ENCODE measurements around the gene HCK. TPM values are rescaled to one million over a fixed set of nuclear protein-coding genes. Genes with fewer than 3 reads are reported as not detected.

Gene HCK
- total and polyA plus RNA-seq, 9 of the 15 experiments (the other 6 are each of a cell fraction or from before 2014, with no cell fraction given) = 0.09 to 0.51 (median 0.27) TPM; not detected in 6

DNA sequence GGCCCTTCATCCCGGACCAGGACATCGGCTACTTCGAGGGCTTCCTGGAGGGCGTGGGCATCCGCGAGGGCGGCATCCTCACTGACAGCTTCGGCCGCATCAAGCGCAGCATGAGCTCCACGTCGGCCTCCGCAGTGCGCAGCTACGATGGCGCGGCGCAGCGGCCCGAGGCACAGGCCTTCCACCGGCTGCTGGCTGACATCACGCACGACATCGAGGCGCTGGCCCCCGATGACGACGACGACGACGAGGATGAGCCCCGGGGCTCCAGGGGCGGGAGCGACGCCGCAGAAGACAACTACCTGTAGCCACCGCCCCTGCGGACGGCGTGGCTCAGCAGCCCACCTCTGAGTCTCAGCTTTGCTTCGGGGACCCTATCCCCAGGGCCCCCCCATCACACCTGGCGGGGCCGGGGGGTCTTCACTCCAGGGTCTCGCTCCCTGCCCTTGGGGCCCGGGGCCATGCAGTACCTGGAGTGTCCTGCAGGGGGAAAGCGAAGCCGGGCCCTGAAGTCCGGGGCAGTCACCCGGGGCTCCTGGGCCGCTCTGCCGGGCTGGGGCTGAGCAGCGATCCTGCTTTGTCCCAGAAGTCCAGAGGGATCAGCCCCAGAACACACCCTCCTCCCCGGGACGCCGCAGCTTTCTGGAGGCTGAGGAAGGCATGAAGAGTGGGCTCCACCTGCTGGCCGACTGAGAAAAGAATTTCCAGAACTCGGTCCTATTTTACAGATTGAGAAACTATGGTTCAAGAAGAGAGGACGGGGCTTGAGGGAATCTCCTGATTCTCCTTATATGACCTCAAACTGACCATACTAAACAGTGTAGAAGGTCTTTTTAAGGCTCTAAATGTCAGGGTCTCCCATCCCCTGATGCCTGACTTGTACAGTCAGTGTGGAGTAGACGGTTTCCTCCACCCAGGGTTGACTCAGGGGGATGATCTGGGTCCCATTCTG, 20.8 kb upstream of the HCK start (continued):
- TF ChIP-seq ZNF143 (CRISPR knock-in tag; IDR thresholded peaks at IDR 0.05) (0 out of 2 replicates have a peak, but pooled peaks have one; percentile 38), KDM4B (IDR thresholded peaks at IDR 0.05; ENCODE audit: borderline replicate concordance in 2 of 2, low read depth in 1 of 2) (no peak), ZFP30 (CRISPR knock-in tag; IDR thresholded peaks at IDR 0.05; ENCODE audit: borderline replicate concordance) (no peak), TRIM24 (IDR thresholded peaks at IDR 0.05) (no peak), THRAP3 (IDR thresholded peaks at IDR 0.05; ENCODE audit: borderline replicate concordance) (no peak), RBFOX2 (IDR thresholded peaks at IDR 0.05; ENCODE audit: low read depth, low read length) (0 out of 2 replicates have a peak, but pooled peaks have one; percentile 17), ATF7 (IDR thresholded peaks at IDR 0.05) (peak; percentile 40; the same call in 1 of the 2 replicates), POLR2B (IDR thresholded peaks at IDR 0.05; ENCODE audit: low read depth, partially characterized antibody) (no peak), PHF8 (IDR thresholded peaks at IDR 0.05; ENCODE audit: borderline replicate concordance, low read length) (no peak), ZBTB11 (CRISPR knock-in tag; IDR thresholded peaks at IDR 0.05) (no peak), IRF1 (CRISPR knock-in tag; IDR thresholded peaks at IDR 0.05; ENCODE audit: borderline replicate concordance) (no peak), RB1 (IDR thresholded peaks at IDR 0.05; ENCODE audit: low read depth) (no peak), HEY1 (CRISPR knock-in tag; IDR thresholded peaks at IDR 0.05; ENCODE audit: borderline replicate concordance) (no peak), SP1 (CRISPR knock-in tag; IDR thresholded peaks at IDR 0.05) (0 out of 2 replicates have a peak, but pooled peaks have one; percentile 49), KLF16 (IDR thresholded peaks at IDR 0.05) (peak; percentile 42; the same call in 1 of the 2 replicates), ZNF668 (CRISPR knock-in tag; IDR thresholded peaks at IDR 0.05) (no peak), SMAD2 (IDR thresholded peaks at IDR 0.05; ENCODE audit: low read depth, low read length) (no peak), SMARCA4 (IDR thresholded peaks at IDR 0.05) (no peak), ATF1 (CRISPR knock-in tag; IDR thresholded peaks at IDR 0.05) (no peak), ATF1 (tag; IDR thresholded peaks at IDR 0.05) (peak; percentile 51), ZNF75A (CRISPR knock-in tag; IDR thresholded peaks at IDR 0.05) (no peak), KDM5B (IDR thresholded peaks at IDR 0.05; ENCODE audit: insufficient replicate concordance, low read depth, low read length) (no peak), ZNF561 (CRISPR knock-in tag; conservative IDR thresholded peaks at IDR 0.05) (no peak), CREM (IDR thresholded peaks at IDR 0.05; ENCODE audit: low read depth) (peak; percentile 5; the same call in 1 of the 2 replicates), ZNF232 (CRISPR knock-in tag; IDR thresholded peaks at IDR 0.05) (no peak), SMC3 (conservative IDR thresholded peaks at IDR 0.05; ENCODE audit: insufficient read depth, low read depth, low read length) (peak; percentile 84)

All from K562 (cell line).